NOMO-1 treated with DMSO at 0.1 percent for 48 hours (cell line): ENCODE data around the gene CELF5.
"Not testable (repeated sequence)": the region's sequence is repeated elsewhere in the genome, so short reads cannot be mapped to it uniquely, and the experiment has no call there.

Experiments used
- DNase-seq: peaks from one replicate; lab custom pipeline; 2025; ENCODE audit not compliant: unreplicated experiment; lab: John Stamatoyannopoulos, UW

CELF5 gene

DNA sequence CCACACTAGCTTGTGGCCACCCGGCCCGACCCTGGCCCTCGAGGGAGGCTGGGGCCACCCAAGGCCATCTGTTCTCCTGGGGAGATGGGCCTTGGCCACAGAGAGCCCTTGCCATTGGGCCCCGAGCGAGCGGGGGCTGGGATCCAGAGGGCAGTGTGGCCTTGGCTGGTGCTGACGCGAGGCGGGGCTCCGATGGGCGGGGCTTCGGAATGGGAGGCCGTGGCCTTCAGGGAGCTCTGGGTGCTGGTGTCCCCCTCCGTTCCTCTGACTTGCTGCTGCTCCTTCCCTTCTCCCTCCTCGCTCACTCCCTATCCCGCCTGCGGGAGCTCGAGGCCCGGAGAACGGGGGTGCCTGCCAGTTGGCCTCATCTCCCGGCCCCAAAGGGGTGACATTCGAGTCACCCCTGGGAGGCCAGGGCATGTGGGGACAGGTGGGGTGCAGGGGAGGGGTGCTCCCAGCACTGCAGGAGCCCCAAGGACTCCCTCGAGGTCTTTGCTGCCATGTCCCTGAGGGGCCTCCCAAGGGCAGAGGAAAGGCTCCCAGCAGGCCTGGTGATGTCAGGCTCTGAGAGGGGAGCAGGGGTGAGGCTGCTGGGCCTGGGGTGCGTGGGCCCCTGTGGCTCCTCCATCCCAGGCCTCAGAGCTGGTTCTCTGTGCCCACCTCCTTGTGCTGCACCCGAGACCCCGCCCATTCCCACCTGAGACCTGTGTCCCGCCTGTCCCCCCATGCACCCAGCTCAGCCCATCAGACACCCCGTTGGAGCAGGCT, 34.6 kb upstream of the CELF5 start:
- no peak for DNase-seq

DNA sequence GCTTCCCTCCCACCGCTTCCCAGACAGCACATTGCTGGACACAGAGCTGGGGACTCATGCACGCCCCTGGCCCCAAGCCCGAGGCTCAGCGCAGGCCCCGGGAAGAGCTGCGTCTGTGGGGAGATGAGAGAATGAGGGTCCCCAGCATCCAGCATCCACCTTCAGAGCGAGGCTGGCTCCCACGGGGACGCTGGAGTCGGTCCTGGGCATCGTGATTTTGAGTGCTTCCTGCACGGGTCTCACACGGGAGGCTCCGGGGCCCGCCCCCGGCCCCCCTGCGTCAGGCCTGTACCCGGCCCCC, 34.0 kb upstream of the CELF5 start:
- no peak for DNase-seq

DNA sequence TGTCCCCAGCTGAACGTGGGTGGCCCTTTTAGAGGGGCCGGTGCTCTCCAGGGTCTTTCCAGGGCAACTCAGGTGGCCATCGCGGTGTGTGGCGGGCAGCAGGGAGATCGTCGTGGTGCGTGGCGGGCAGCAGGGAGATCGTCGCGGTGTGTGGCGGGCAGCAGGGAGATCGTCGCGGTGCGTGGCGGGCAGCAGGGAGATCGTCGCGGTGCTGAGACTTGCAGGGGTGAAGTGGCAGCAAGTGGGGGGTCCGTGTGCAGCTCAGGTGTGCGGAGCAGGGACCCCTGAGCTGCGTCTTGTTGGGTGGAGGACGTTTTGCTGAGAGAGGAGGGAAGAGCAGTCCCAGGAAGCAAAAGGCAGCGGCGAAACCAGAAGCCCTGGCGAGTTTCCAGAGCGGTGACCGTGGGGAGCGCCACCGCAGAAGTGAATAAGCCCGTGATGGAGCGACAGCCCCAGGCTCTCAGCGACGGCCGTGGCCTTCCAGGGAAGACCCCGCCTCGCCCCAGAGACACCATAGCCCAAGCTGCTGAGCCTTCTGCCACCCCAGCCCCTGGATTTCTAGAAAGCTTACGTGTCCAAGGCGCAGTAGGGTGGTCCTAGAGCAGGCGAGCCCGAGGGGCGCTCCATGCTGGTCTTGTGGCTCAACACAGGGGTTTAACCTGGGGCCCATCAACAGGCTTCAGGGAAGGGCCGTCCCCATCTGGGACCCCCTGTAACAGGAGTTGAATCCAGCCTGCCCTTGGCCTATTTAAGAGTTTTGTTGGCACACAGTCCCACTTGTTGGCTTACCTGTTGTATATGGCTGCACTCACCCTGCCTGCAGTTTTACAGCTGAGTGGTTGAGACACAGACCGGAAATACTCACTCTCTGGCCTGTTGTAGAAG, 33.3 kb upstream of the CELF5 start:
- no peak for DNase-seq

- not testable (repeated sequence) for DNase-seq
These were observed 32.7 kb upstream of the CELF5 start for GRCh38 chr19:3191806-3192104.

GRCh38 chr19:3192228-3192635, 32.2 kb upstream of the CELF5 start:
- no peak for DNase-seq

DNA sequence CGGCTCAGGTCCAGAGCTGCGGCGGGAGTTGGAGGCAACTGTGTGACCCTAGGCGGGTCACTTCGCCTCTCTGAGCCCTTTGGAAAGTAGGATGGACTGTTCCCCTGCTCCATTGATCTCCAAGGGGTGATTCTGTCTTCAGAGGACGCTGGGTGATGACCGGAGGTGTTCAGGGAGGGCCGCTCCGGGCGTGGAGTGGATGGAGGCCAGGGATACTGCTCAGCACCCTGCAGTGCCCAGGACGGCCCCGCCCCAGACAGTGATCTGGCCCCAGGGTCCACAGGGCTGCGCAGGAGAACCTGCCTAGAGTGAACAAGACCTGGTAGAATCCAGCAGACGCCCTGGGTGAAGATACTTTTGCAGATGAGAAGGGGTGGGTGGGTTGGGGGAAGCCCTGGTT, 31.8 kb upstream of the CELF5 start:
- DNase-seq, result no peak

GRCh38 chr19:3193256-3194105, 31.0 kb upstream of the CELF5 start:
- no peak for DNase-seq

DNA sequence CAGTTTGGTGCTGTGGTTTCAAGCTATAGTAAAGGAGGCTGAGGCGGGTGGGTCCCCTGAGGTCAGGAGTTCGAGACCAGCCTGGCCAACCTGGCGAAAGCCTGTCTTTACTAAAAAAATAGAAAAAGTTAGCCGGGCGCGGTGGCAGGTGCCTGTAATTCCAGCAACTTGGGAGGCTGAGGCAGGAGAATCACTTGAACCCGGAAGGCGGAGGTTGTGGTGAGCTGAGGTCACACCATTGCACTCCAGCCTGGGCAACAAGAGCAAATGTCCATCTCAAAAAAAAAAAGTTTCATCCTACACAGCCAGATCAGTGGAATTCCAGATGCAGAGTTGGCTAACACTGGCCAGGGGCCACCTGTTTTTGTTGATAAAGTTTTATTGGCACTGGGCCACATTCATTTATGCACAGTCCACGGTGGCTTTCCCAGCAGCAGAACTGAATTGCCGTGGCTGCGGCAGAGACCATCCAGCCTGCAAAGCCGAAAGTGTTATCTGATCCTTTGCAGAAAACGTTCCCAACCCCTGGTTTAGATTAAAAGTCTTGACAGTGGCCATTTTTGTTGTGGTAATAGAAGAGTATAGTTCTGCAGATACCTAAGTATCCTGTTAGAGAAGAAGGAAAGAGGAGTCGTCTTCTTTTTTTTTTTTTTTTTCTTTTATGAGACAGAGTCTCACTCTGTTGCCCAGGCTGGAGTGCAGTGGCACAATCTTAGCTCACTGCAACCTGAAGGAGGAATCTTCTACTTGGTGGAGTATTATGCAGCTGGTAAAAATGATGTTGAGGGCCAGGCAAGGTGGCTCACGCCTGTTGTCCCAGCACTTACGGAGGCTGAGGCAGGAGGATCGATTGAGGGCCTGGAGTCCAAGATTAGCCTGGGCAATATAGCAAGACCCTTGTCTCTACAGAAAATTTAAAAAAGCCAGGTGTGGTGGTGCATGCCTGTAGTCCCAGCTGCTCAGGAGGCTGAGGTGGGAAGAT, 30.1 kb upstream of the CELF5 start:
- no peak for DNase-seq

- no peak for DNase-seq
These were observed 28.2 kb upstream of the CELF5 start for GRCh38 chr19:3196064-3196932.

- no peak for DNase-seq
These were observed 27.6 kb upstream of the CELF5 start for GRCh38 chr19:3196933-3197205.

DNA sequence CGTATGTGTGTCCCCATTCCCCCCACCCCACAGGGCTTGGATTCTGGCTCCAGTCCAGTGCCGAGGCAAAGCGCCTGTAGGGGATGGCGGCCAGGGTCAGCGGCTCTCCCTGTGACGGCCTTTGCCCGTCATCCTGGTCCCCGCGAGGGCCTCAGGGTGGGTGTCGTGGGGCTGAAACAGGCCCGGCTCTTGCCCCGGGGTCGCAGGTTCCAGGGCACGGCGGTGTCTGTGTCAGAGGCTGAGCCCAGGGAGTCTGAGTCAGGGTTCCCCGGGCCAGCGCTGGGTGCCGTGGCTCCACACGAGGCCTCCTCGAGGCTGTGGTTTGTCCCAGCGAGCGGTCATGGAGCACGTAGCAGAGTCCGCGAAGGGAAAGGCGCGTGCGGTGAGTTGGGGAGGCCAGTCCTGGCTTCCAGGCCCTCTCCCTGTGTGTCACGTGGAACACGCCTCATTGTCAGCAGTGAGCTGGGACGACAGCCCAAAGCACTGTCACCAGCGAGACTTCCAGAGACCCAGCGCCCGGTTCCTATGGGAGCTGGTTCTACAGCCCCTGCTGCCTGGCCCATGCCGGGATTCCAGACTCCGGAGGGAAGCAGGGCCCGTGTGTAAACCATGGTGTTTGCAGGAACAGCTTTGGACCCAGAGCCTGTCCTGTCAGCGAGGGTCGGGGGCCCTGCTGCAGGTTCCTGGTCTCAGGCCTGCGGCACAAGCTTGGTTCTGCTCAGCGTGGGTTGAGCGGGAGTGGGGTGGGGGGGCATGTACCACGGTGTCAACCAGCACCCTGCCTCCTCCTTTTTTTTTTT, 25.4 kb upstream of the CELF5 start:
- no peak for DNase-seq

DNA sequence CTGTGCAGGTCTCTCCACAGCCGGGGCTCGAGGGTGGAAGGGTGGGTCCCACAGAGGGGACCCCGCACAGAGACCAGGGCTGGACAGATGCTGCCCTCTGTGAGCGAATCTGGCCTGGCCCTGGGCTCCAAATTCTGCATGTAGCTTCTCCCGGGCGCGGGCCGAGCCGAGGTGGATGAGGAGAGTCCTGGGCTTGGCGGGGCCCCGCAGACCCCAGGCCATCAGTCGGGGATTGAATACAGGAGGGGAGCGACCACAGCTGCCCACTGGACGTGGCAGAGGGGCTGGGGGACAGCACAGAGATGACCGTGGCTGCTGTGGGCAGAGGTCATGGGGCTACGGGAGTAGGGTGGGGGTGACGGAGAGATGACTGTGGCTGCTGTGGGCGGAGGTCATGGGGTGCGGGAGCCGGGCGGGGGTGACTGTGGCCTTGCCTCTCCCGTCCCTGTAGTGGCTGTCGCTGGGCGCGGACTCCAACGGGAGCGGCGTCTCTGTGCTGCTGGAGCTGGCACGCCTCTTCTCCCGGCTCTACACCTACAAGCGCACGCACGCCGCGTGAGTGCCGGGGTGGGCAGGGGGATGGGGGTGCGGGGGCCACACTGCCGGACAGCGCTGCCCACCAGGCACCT, 23.3 kb upstream of the CELF5 start:
- no peak for DNase-seq

- no peak for DNase-seq
These were observed 22.6 kb upstream of the CELF5 start for GRCh38 chr19:3201911-3202310.

GRCh38 chr19:3202346-3202745, 22.1 kb upstream of the CELF5 start:
- no peak for DNase-seq

DNA sequence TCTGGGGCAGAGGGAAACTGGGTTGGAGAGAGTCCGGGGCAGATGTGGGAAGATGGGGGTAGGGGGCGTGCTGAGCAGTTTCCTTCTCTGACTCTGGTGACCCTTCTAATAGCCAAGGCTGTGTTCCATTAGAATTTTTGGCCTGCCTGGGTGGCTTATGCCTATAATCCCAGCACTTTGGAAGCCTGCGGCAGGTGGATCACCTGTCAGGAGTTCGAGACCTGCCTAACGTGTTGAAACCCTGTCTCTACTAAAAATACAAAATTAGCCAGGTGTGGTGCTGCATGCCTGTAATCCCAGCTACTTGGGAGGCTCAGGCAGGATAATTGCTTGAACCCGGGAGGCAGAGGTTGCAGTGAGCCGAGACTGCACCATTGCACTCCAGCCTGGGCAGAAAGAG, 21.6 kb upstream of the CELF5 start:
- not testable (repeated sequence) for DNase-seq

- DNase-seq, result no peak
These were observed 20.4 kb upstream of the CELF5 start for GRCh38 chr19:3203805-3204645.

- DNase-seq, result no peak
These were observed 19.7 kb upstream of the CELF5 start for GRCh38 chr19:3204646-3205275.
